ENCODE data around the gene CCDC69.

- no peak for TF ChIP-seq POLR2A (IDR thresholded peaks at IDR 0.05; ENCODE audit: low read depth, low read length)
- no peak for TF ChIP-seq POLR2AphosphoS5 (IDR thresholded peaks at IDR 0.05; ENCODE audit: low read depth, low read length)
- no peak for TF ChIP-seq TAF1 (IDR thresholded peaks at IDR 0.05; ENCODE audit: borderline replicate concordance, low read depth, low read length)
These were observed 72.6 kb downstream of the CCDC69 start for GRCh38 chr5:151151263-151151660.
